ENCODE data around the gene ANTXR2. TPM values are rescaled to one million over a fixed set of nuclear protein-coding genes. Genes with fewer than 3 reads are reported as not detected.

ANTXR2 gene
- total and polyA plus RNA-seq, 2 of the 8 experiments (the other 6 are each of a cell fraction or from before 2014, with no cell fraction given), result 1.1 to 7.5 TPM

- H2BK120ac ChIP-seq (replicated peaks; ENCODE audit: low read depth, low read length), result no peak overlapping the region
- no peak overlapping the region for H3K4ac ChIP-seq (replicated peaks; ENCODE audit: insufficient read length, low read depth, low read length)
- no peak overlapping the region for H2BK20ac ChIP-seq (ENCODE audit: low read length)
- no peak overlapping the region for H2AFZ ChIP-seq (ENCODE audit: low read length)
- H2BK12ac ChIP-seq (ENCODE audit: low read depth, low read length), result no peak overlapping the region
- CTCF ChIA-PET (ENCODE audit: partially characterized antibody), result no interaction called here
- no peak overlapping the region for H3K18ac ChIP-seq (ENCODE audit: extremely low read depth, low read length)
- no peak overlapping the region for H3K14ac ChIP-seq (ENCODE audit: insufficient read length)
- H4K8ac ChIP-seq (ENCODE audit: extremely low read depth, insufficient read depth, low read length), result no peak overlapping the region
- H2BK5ac ChIP-seq (ENCODE audit: low read depth, low read length), result no peak overlapping the region
- no peak overlapping the region for H3K56ac ChIP-seq (replicated peaks; ENCODE audit: insufficient read length, low read depth, low read length)
- no peak overlapping the region for H2AK5ac ChIP-seq (ENCODE audit: low read depth, low read length)
- H3K9ac ChIP-seq (replicated peaks in 1 of 4; ENCODE audit: extremely low read depth in 1 of 4, low read depth in 3 of 4, low read length in 3 of 4), result no peak overlapping the region
- H3K27me3 ChIP-seq (replicated peaks in 1 of 4; ENCODE audit: control insufficient read depth in 3 of 4, extremely low read depth in 1 of 4, insufficient read depth in 3 of 4, low read length in 3 of 4), result no peaks in the 10 kb centered on the region
- no peak overlapping the region for H4K91ac ChIP-seq (replicated peaks; ENCODE audit: insufficient read length, low read length)
- WGBS, 2 experiments (ENCODE audit: extremely low coverage in 1 of 2, insufficient coverage in 1 of 2, insufficient read length in 1 of 2, insufficient replicate concordance in 2 of 2, low coverage in 1 of 2, low lambda C conversion rate in 2 of 2, missing lambda C conversion rate in 1 of 2), result 91% methylated on average over 5 of the region's 5 CpGs; no CpG with 5 or more reads in 1 of the 2 experiments
- H3K27ac ChIP-seq (ENCODE audit: low read depth, low read length), result no peak overlapping the region
- FAIRE-seq (no peak), DNase-seq (ENCODE audit: low read depth in 1 of 2, low spot score in 2 of 2) (no peak)
- no peak overlapping the region for H3K4me2 ChIP-seq (ENCODE audit: insufficient read depth in 1 of 2, low read depth in 2 of 2, low read length in 2 of 2)
- no peaks in the 10 kb centered on the region for H3K79me1 ChIP-seq (ENCODE audit: low read depth, low read length)
- H3K79me2 ChIP-seq (ENCODE audit: control insufficient read depth in 1 of 2, insufficient read depth in 2 of 2, low read length in 2 of 2), result no peaks in the 10 kb centered on the region
- POLR2A ChIA-PET (ENCODE audit: partially characterized antibody), result no interaction called here
- no peak overlapping the region for H4K5ac ChIP-seq (ENCODE audit: insufficient read length, low read depth, low read length)
- H3K23me2 ChIP-seq (ENCODE audit: low read depth, low read length), result no peaks in the 10 kb centered on the region
- H3K23ac ChIP-seq (ENCODE audit: insufficient read length), result no peak overlapping the region
- H3K4me1 ChIP-seq (replicated peaks in 1 of 4; ENCODE audit: control insufficient read depth in 3 of 4, insufficient read depth in 4 of 4, low read length in 3 of 4), result no peaks in the 10 kb centered on the region
- no peaks in the 10 kb centered on the region for H3K36me3 ChIP-seq (ENCODE audit: control insufficient read depth in 2 of 4, insufficient read depth in 4 of 4, low read length in 3 of 4)
- H3K4me3 ChIP-seq (ENCODE audit: extremely low read depth in 1 of 4, insufficient read depth in 2 of 4, low read depth in 3 of 4, low read length in 4 of 4), result no peak overlapping the region
- no peak overlapping the region for H2BK15ac ChIP-seq (ENCODE audit: low read length)
- peaks cover 4 to 5% of the 10 kb centered on the region in 2 experiments; a peak in 2 of 4 replicates for H3K9me3 ChIP-seq (ENCODE audit: insufficient read depth in 2 of 2, low read depth in 1 of 2, low read length in 1 of 2)
- H4K20me1 ChIP-seq (replicated peaks in 1 of 2; ENCODE audit: control insufficient read depth in 1 of 2, insufficient read depth in 2 of 2, low read length in 2 of 2), result no peaks in the 10 kb centered on the region
- no peak for TF ChIP-seq BACH1 (IDR thresholded peaks at IDR 0.05; ENCODE audit: low read length)
- TF ChIP-seq SP4 (IDR thresholded peaks at IDR 0.05; ENCODE audit: low read length), result no peak
- no peak for TF ChIP-seq GABPA (IDR thresholded peaks at IDR 0.05; ENCODE audit: borderline replicate concordance, insufficient read depth, low read length)
- TF ChIP-seq NRF1 (IDR thresholded peaks at IDR 0.05; ENCODE audit: low read depth, low read length), result no peak
- TF ChIP-seq TAF7 (optimal IDR thresholded peaks at IDR 0.05; ENCODE audit: borderline replicate concordance, low read depth, low read length), result no peak
- no peak for TF ChIP-seq ATF3 (IDR thresholded peaks at IDR 0.05; ENCODE audit: insufficient read depth, low read depth, low read length)
- no peak for TF ChIP-seq TCF12 (IDR thresholded peaks at IDR 0.05; ENCODE audit: low read depth, low read length)
- TF ChIP-seq RAD21 (IDR thresholded peaks at IDR 0.05 in 1 of 2, conservative IDR thresholded peaks at IDR 0.05 in 1 of 2; ENCODE audit: low read depth in 2 of 2, low read length in 2 of 2), result no peak
- TF ChIP-seq KDM5A (IDR thresholded peaks at IDR 0.05; ENCODE audit: low read length), result no peak
- no peak for TF ChIP-seq ATF2 (IDR thresholded peaks at IDR 0.05; ENCODE audit: low read length)
Observed at GRCh38 chr4:80006935-80007744, 65.9 kb downstream of the ANTXR2 start.

All from H1 (cell line).